ENCODE data around the gene AGRP. TPM values are rescaled to one million over a fixed set of nuclear protein-coding genes. Genes with fewer than 3 reads are reported as not detected.
"Not testable (repeated sequence)": the region's sequence is repeated elsewhere in the genome, so short reads cannot be mapped to it uniquely, and the experiment has no call there.

The AGRP gene
- total RNA-seq, 1 donor from 2014 or later = not detected

- no peak overlapping the region for H3K27ac ChIP-seq (ENCODE audit: low read depth, low read length)
- H4K20me1 ChIP-seq (ENCODE audit: insufficient read depth, low read length) = no peaks in the 10 kb centered on the region
- no peaks in the 10 kb centered on the region for H3K27me3 ChIP-seq (ENCODE audit: insufficient read depth, low read length)
These were observed 6.2 kb upstream of the AGRP start for GRCh38 chr16:67489401-67490083.

GRCh38 chr16:67487561-67487960, 4.2 kb upstream of the AGRP start:
- H3K9me3 ChIP-seq (ENCODE audit: insufficient read depth, low read depth, low read length); H3K9ac ChIP-seq (ENCODE audit: low read length); H3K36me3 Mint-ChIP-seq (ENCODE audit: low read depth, unreplicated experiment); H3K4me2 ChIP-seq (ENCODE audit: low read length); H3K4me3 Mint-ChIP-seq (ENCODE audit: unreplicated experiment); H3K36me3 ChIP-seq (ENCODE audit: insufficient read depth, low read length); H3K4me3 ChIP-seq (ENCODE audit: insufficient read depth, low read depth, low read length); H2AFZ ChIP-seq (ENCODE audit: low read depth, low read length); H3K27ac ChIP-seq (ENCODE audit: low read depth, low read length); H3K79me2 ChIP-seq (ENCODE audit: insufficient read depth, low read length); H4K20me1 ChIP-seq (ENCODE audit: insufficient read depth, low read length); H3K27ac Mint-ChIP-seq (ENCODE audit: unreplicated experiment); H3K9me3 Mint-ChIP-seq (ENCODE audit: unreplicated experiment); H3K4me1 ChIP-seq (ENCODE audit: insufficient read depth, low read length); H3K27me3 Mint-ChIP-seq (ENCODE audit: low read depth, unreplicated experiment); FAIRE-seq; H3K4me1 Mint-ChIP-seq (ENCODE audit: low read depth, unreplicated experiment); H3K27me3 ChIP-seq (ENCODE audit: insufficient read depth, low read length); DNase-seq (ENCODE audit: low read depth): not testable (repeated sequence)

More at GRCh38 chr16:67489401-67490083, 6.2 kb upstream of the AGRP start:
- H3K4me3 ChIP-seq (ENCODE audit: insufficient read depth, low read depth, low read length) = no peak overlapping the region
- H3K4me2 ChIP-seq (ENCODE audit: low read length) = no peak overlapping the region
- FAIRE-seq (no peak), DNase-seq (ENCODE audit: low read depth) (no peak)
- TF ChIP-seq CTCF (IDR thresholded peaks at IDR 0.05; ENCODE audit: insufficient read depth, low read depth, low read length) (no peak), EZH2 (IDR thresholded peaks at IDR 0.05; ENCODE audit: insufficient read depth, low read length) (no peak)
- Mint-ChIP-seq H3K4me1 (ENCODE audit: low read depth, unreplicated experiment) (peaks cover 6% of the 10 kb centered on the region), H3K4me3 (ENCODE audit: unreplicated experiment) (peak overlapping the region; percentile 45), H3K27me3 (ENCODE audit: low read depth, unreplicated experiment) (peaks cover 9% of the 10 kb centered on the region), H3K9me3 (ENCODE audit: unreplicated experiment) (no peaks in the 10 kb centered on the region), H3K27ac (ENCODE audit: unreplicated experiment) (peak overlapping the region; percentile 27), H3K36me3 (ENCODE audit: low read depth, unreplicated experiment) (no peaks in the 10 kb centered on the region)
- H3K79me2 ChIP-seq (ENCODE audit: insufficient read depth, low read length) = no peaks in the 10 kb centered on the region
- no peaks in the 10 kb centered on the region for H3K9me3 ChIP-seq (ENCODE audit: insufficient read depth, low read depth, low read length)
- no peak overlapping the region for H2AFZ ChIP-seq (ENCODE audit: low read depth, low read length)
- no peaks in the 10 kb centered on the region for H3K4me1 ChIP-seq (ENCODE audit: insufficient read depth, low read length)
- no peaks in the 10 kb centered on the region for H3K36me3 ChIP-seq (ENCODE audit: insufficient read depth, low read length)
- H3K9ac ChIP-seq (ENCODE audit: low read length) = no peak overlapping the region

GRCh38 chr16:67486805-67487204, 3.5 kb upstream of the AGRP start:
- H3K27me3 ChIP-seq (ENCODE audit: insufficient read depth, low read length) = no peaks in the 10 kb centered on the region
- peaks cover 5% of the 10 kb centered on the region for H3K27me3 Mint-ChIP-seq (ENCODE audit: low read depth, unreplicated experiment)

More at GRCh38 chr16:67486805-67487204, 3.5 kb upstream of the AGRP start:
- H3K9ac ChIP-seq (ENCODE audit: low read length) = no peak overlapping the region
- no peak overlapping the region for H2AFZ ChIP-seq (ENCODE audit: low read depth, low read length)
- H3K4me2 ChIP-seq (ENCODE audit: low read length) = no peak overlapping the region
- H3K9me3 ChIP-seq (ENCODE audit: insufficient read depth, low read depth, low read length) = no peaks in the 10 kb centered on the region
- no peak overlapping the region for H3K4me3 ChIP-seq (ENCODE audit: insufficient read depth, low read depth, low read length)
- no peak for TF ChIP-seq EZH2 (IDR thresholded peaks at IDR 0.05; ENCODE audit: insufficient read depth, low read length)
- no peak for TF ChIP-seq CTCF (IDR thresholded peaks at IDR 0.05; ENCODE audit: insufficient read depth, low read depth, low read length)
- H3K4me1 ChIP-seq (ENCODE audit: insufficient read depth, low read length) = peaks cover 6% of the 10 kb centered on the region
- H3K79me2 ChIP-seq (ENCODE audit: insufficient read depth, low read length) = peaks cover 17% of the 10 kb centered on the region
- Mint-ChIP-seq H3K4me3 (ENCODE audit: unreplicated experiment) (no peak overlapping the region), H3K27ac (ENCODE audit: unreplicated experiment) (no peak overlapping the region), H3K4me1 (ENCODE audit: low read depth, unreplicated experiment) (peaks cover 12% of the 10 kb centered on the region), H3K36me3 (ENCODE audit: low read depth, unreplicated experiment) (no peaks in the 10 kb centered on the region), H3K9me3 (ENCODE audit: unreplicated experiment) (no peaks in the 10 kb centered on the region)
- H3K36me3 ChIP-seq (ENCODE audit: insufficient read depth, low read length) = no peaks in the 10 kb centered on the region
- no peaks in the 10 kb centered on the region for H4K20me1 ChIP-seq (ENCODE audit: insufficient read depth, low read length)
- DNase-seq (ENCODE audit: low read depth) (no peak), FAIRE-seq (no peak)
- no peak overlapping the region for H3K27ac ChIP-seq (ENCODE audit: low read depth, low read length)
